ENCODE results near the gene ENO2.
A peak's percentile ranks its signal among the peaks of the same experiment; 100 is the strongest.
"Not testable (repeated sequence)": the region's sequence is repeated elsewhere in the genome, so short reads cannot be mapped to it uniquely, and the experiment has no call there.

ENO2 gene

GRCh38 chr12:6886206-6886999 lies 28.0 kb upstream of the ENO2 start:
- not testable (repeated sequence) for DNase-seq (ENCODE audit: low read depth)

DNA sequence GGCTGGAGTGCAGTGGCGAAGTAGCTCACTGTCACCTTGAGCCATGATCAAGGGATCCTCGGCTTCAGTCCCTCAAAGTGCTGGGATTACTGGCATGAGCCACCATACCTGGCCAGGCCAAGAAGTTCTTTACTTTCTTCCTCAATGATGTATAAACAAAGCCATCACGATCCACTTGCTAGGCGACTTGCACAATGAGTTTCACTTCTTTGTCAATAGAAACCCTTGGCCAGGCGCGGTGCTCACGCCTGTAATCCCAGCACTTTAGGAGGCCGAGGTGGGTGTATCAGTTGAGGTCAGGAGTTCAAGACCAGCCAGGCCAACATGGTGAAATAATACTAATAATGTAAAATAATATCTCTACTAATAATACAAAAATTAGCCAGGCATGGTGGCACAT lies 26.9 kb upstream of the ENO2 start:
- no peak for DNase-seq (ENCODE audit: low read depth)

DNA sequence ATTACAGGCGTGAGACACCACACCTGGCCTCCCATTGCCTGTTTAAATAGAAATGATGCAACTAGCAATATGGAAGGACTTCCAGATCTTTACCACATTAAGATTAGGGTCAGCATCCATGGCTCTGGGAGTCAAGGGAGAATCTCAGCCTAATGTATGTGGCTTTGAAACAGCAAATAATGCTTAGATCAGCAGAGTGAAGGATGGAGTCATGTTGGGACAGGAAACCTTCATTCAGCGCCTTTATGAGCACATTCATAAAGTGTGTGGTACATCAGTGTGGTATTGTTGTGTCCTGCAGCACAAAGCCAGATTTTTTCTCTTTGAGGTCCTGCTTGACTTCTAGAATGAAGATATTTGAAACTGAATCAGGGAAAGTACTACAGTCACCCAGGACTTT lies 26.0 kb upstream of the ENO2 start:
- no peak for DNase-seq (ENCODE audit: low read depth)

- not testable (repeated sequence) for DNase-seq (ENCODE audit: low read depth)
Measured at GRCh38 chr12:6888794-6889193, 25.6 kb upstream of the ENO2 start.

DNA sequence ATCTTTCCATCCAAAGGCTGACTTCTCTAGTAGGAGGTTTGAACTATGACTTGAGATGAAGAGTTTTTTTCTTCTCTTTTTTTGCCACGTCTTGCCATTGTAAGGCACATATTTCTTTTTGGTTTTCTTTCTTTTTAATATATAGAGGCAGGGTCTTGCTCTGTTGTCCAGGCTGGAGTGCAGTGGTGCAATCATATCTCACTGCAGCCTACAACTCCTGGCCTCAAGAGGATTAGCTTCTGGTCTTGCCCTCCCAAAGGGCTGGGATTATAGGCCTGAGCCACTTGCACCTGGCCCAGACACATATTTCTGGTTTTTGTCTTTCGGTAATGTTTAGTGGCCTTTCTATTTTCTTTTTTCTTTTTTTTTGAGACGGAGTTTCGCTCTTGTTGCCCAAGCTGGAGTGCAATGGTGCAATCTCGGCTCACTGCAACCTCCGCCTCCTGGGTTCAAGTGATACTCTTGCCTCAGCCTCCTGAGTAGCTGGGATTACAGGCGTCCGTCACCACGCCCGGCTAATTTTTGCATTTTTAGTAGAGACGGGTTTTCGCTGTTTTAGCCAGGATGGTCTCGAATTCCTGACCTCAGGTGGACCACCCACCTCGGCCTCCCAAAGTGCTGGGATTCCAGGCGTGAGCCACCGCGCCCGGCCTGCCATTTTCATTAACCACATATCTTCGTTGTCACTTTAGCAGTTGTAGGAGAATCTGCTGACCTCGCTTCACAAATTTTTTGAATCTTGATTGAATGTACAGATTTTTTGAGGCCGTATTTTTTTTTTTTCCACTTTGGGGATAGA lies 24.4 kb upstream of the ENO2 start:
- not testable (repeated sequence) for DNase-seq (ENCODE audit: low read depth)

- peak; percentile 99 for DNase-seq (ENCODE audit: low read depth)
Measured at GRCh38 chr12:6890789-6891645, 23.4 kb upstream of the ENO2 start.

DNA sequence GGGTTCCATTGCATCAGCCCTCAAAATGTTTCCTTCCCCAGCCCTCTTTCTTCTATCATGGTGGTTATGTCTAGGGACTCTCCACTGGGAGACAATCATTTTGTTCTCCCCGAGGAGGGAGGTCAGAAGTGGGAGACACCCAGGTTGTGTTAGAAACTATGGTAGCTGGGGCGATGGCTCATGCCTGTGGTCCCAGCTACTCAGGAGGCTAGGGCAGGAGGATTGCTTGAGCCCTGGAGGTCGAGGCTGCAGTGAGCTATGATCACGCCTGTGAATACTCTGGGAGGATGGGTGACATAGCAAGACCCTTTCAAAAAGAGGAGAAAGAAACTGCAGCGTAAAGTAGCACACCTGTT lies 22.8 kb upstream of the ENO2 start:
- DNase-seq (ENCODE audit: low read depth) = no peak

DNA sequence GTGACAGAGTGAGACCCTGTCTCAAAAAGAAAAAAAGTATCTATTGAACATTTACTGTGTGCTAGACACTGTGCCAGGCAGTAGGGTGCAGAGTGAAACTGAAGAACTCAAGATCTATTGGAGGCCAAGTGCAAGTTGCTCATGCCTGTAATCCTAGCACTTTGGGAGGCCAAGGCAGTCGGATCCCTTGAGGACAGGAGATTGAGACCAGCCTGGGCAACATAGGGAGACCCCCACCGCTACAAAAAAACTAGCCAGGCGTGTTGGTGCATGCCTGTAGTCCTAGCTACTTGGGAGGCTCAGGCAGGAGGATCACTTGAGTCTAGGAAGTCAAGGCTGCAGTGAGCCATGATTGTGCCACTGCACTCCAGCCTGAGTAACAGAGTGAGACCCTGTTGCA lies 21.7 kb upstream of the ENO2 start:
- DNase-seq (ENCODE audit: low read depth) = not testable (repeated sequence)

GRCh38 chr12:6894321-6894720 lies 20.1 kb upstream of the ENO2 start:
- no peak for DNase-seq (ENCODE audit: low read depth)

GRCh38 chr12:6896846-6897435 lies 17.4 kb upstream of the ENO2 start:
- no peak for DNase-seq (ENCODE audit: low read depth)

DNA sequence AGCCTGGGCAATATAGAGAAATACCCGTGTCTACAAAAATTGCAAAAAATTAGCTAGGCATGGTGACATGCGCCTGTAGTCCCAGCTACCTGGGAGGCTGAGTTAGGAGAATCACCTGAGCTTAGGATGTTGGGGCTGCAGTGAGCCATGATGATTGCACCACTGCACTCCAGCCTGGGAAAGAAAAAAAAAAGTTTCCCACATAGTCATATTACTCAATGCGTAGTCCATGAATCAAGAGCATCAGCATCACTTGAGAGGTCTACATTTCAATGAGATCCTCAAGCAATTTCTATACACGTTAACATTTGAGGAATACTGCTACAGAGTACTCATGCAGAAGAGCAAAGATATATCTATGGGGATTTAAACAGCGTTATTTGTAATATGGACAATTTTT lies 15.0 kb upstream of the ENO2 start:
- DNase-seq (ENCODE audit: low read depth) = no peak

- DNase-seq (ENCODE audit: low read depth) = no peak
Measured at GRCh38 chr12:6899837-6900519, 14.4 kb upstream of the ENO2 start.

DNA sequence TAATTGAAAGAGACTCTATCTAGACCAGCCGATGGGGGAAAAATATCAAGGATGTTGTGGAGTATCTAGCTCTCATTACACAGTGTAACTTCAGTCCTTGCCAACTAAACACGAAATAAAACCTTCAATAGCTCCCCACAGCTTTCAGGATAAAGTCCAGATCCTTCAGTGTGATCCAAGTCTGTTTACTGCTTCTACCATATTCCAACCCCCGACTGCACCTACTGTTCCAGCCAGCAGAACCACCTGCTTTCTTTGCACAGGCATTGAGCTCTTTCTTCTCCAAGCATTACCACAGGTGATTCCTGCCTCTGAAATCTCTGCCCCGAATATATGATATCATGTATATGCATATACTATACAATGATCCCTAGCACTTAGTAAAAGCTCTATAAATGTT lies 11.9 kb upstream of the ENO2 start:
- DNase-seq (ENCODE audit: low read depth) = no peak

- no peak for DNase-seq (ENCODE audit: low read depth)
Measured at GRCh38 chr12:6903722-6904121, 10.7 kb upstream of the ENO2 start.

DNA sequence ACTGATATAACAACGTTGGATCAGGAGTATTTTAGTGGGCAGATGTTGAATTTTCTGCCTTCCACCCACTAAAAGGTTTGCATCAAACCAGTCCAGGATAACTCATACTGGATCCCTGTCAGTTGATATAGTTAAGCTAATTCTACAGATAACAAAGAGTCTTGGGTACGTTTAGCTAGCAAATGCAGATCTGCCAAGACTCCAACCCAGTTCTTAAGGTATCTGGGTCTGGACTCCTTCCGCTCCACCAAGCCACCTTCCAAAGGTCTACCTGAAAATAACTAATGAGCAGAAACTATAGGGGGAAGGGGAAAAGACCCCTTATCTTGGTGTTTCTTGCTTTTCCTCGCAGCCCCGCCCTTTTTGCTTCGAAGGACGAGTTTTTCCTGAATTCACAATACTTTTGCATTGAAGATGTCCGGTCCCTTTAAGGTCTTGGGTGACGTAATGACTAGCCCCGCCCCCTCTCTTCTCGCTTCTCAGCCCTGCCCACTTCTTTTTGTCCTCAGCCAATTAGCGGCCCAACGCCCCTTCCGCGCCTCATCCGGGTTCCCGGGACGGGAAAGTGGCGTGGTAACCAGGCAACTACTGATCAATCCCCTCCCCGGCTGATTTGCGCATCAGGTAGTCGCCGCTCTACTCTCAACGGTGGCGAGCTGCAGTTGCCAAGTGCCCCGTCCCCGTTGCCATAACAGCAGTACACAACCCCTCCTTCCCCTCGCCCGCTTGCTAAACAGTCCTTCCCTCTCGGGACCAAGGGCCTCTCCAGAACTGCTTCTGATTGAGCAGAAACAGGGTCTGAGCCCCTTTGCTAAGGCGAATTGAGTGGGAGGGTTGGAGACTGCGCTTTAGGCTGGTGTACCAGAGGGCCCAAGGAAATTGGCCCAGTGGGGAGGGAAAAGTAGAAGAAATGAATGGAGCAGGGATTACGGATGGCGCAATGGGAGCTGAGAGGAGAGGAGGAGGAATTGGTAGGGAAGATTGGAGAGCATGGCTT lies 9.8 kb upstream of the ENO2 start, which contains the start of gene LRRC23:
Gene LRRC23 (plus strand): TSS at position 543 of the 997 bp plus-strand sequence. CDS start 812 bp downstream, outside the sequence.
- peak; percentile 96 for DNase-seq (ENCODE audit: low read depth)

DNA sequence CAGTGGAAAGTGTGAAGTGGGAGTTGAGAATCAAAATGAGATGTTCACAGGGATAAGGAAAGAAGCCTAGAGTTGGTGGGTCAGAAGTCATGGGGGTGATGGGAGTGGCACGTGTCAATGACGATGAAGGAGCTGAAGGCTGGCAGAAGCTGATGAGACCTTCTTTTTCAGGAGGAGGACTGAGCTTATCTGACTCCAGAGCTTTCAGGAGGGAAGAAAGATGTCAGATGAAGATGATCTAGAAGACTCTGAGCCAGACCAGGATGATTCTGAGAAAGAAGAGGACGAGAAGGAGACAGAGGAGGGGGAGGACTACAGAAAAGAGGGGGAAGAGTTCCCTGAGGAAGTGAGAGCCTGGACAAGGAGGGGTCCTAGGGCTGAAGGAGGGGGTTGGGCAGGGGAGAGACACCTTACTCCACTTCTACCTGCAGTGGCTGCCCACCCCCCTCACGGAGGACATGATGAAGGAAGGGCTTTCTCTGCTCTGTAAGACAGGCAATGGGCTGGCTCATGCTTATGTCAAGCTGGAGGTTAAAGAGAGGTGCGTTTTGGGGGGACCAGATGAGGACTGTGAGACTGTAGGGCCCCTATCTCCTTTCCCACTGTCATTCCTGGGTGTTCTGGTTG lies 8.9 kb upstream of the ENO2 start:
- no peak for DNase-seq (ENCODE audit: low read depth)

DNA sequence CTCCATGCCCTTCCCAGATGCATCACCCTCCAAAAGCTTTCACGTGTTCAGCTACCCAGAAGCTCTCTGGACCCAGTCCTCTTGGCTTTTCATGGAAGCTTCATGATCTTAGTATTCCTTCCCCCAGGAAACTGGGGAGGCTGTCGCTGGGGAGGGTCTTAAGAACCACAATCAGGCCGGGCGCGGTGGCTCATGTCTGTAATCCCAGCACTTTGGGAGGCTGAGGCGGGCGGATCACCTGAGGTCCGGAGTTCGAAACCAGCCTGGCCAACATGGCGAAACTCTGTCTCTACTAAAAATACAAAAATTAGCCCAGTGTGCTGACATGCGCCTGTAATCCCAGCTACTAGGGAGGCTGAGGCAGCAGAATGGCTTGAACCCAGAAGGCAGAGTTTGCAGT lies 6.2 kb upstream of the ENO2 start:
- DNase-seq (ENCODE audit: low read depth) = not testable (repeated sequence)

GRCh38 chr12:6909421-6910145 lies 4.8 kb upstream of the ENO2 start:
- no peak for DNase-seq (ENCODE audit: low read depth)
